Left lobe of liver (tissue), 2 donors: ENCODE data around the gene ARID5B. TPM values are rescaled to one million over a fixed set of nuclear protein-coding genes. Genes with fewer than 3 reads are reported as not detected.

Experiments
- ATAC-seq: fragments of 200-7000 bp; cut with Tn5 transposase; one replicate; pipeline ENCODE4 v1.9.1; 2020; ENCODE audit warnings: mild to moderate bottlenecking, moderate library complexity
- DNase-seq: peaks from one replicate; pipeline ENCODE4 v3.0.0-alpha.2; 2020; ENCODE audit warnings: low spot score
- total RNA-seq: library from RNA; stranded (reverse); gene quantifications from one replicate; pipeline ENCODE4 v1.2.1, GENCODE V29; 2021
- donor health status: DM: no; HTN: no; CAD: no; lungs with moderate emphysema.
- donor health status: DM: no; HTN: yes; CAD: no.

The ARID5B gene
- total RNA-seq, 1 donor from 2014 or later: 3.8 TPM

- DNase-seq (no peak), ATAC-seq (no peak)
Observed at GRCh38 chr10:62002753-62003152, 101.3 kb downstream of the ARID5B start.

- ATAC-seq: no peak
- DNase-seq: no peak
Observed at GRCh38 chr10:62004042-62004441, 102.5 kb downstream of the ARID5B start.

DNA sequence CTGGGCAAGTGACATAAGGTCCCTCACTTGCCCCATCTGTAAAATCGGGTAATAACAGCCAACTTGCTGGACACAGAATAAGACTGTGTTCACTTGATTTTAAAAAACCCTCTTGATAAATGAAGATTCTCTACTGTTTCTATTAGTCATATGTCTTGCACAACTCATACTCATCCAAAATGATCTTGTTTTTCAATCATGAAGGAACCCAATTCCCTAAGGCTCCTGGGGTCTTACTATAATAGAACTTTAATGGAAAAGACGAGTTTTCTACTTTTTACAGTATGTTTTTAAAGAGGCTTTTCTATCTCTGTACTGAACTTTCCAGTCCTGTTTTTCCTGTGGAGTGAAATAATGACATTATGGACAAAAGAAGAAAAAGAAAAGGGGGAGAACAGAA lies 103.8 kb downstream of the ARID5B start:
- DNase-seq (no peak), ATAC-seq (no peak)

DNA sequence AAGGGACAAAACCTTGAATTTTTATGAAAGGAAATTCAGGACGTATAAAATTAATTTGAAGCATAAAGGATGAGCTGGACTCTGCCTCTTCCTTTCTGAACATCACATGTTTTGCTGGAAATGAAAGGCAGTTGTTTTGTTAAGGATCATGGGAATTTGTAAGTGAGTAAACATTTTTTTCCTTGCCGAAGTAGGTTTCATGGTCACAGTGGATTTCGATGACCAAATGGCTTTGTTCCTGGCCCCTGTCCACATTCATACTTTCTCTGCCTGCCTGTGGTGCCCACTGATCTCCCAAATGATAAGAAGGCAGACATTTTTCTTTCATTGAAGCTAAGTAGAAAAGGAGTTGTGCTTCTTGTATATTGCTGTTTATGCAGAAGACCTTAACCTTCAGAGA lies 104.2 kb downstream of the ARID5B start:
- DNase-seq (no peak), ATAC-seq (no peak)

DNA sequence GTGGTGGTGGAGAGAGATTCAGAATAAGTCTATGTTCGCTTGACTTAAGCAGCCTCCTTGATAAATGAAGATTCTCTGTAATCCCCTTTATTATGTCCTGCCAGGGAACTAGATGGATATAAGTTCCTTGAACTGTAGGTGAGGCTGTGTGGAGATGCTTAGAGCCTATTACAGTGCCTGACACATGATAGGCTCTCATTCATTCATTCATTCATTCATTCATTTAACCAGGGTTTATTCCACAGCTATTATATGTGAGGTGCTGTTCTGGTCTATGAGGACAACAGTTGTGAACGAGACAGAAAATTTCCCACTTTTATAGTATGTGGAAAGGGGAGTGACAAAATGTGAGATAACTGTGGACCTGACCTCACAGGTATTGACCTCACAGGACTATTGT lies 105.6 kb downstream of the ARID5B start:
- DNase-seq (no peak), ATAC-seq (no peak)

GRCh38 chr10:62008196-62008595 lies 106.7 kb downstream of the ARID5B start:
- DNase-seq: no peak

DNA sequence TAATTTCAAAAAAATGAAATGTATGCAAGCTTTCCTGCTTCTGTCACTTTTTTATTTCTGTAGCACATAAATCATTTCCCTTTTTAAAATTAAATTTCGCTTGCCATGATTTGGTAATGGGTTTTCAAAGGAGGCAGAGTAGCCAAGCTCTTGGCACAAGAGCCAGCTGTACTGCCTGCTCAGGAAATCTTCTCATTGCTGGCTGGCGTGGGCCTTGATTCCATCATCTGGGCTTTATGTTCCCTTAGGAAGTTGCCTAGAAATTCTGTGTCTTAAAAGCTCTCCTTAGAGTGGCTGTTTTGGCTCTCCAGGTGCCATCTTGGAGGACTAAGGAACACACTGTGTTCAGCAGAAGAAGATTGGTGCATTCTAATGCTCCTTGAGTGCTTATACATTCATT lies 107.4 kb downstream of the ARID5B start:
- ATAC-seq: no peak
- no peak for DNase-seq

More at GRCh38 chr10:62008196-62008595, 106.7 kb downstream of the ARID5B start:
- no peak for ATAC-seq

DNA sequence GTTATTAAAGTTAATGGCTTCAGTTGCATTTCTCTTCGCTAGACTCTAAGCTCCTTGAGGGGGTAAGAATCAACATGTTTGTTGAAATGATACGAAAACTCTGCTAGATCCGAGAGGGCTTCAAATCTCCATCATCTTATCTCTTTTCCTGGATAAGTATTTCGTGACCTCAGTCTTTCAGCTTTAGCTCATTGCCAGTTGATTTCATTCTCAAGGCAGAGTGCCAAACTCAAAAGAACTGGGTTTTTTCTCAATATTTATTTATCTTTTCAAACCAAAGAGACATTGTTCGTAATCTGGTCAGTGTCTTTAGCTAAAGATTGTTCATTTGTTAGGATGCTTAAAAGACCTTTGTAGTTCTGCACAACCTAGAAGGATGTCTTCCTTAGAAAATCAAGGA lies 108.9 kb downstream of the ARID5B start:
- DNase-seq (no peak), ATAC-seq (no peak)

DNA sequence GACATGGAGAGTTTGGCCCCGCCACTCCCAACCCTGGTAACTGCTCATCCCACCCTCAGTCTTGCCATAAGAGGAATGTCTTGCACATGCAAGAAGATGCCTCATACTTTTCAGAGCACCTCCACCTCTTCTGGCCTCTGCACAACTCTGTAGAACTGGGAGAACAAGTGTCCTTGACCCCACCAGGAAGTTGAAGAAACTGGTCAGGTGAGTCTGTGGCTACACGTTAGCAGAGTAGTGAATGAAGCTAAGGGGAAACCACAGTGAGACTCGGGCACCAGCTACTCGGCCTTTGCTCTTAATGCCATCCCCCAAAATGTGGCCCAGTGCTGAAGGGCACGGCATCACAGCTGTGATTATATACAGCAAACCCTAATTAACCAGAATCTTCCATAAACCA lies 110.1 kb downstream of the ARID5B start:
- DNase-seq: no peak
- ATAC-seq: no peak

GRCh38 chr10:62012318-62012717 lies 110.8 kb downstream of the ARID5B start:
- ATAC-seq (no peak), DNase-seq (no peak)

- DNase-seq: no peak
- no peak for ATAC-seq
Observed at GRCh38 chr10:62014510-62014909, 113.0 kb downstream of the ARID5B start.

- ATAC-seq (no peak), DNase-seq (no peak)
Observed at GRCh38 chr10:62015994-62016393, 114.5 kb downstream of the ARID5B start.

GRCh38 chr10:62016623-62017490 lies 115.4 kb downstream of the ARID5B start:
- ATAC-seq: no peak
- DNase-seq: no peak

DNA sequence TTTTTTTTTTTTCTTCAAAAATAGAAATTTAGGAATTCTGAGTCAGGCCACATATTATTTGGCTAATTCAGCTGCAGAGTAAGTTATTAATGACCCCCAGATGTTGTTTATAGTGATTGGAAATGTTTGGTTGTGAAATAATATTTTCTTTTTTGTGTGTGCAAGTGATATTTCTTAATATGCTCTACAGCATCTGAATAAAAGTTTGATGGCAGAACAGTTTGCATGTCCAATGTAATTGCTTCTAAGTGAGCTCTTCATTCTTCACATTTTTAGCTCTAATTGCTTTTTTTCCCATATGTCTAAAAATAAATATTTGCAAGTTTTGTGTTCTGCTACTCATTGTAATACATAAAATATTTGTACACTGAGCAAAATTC lies 116.0 kb downstream of the ARID5B start:
- ATAC-seq (no peak), DNase-seq (no peak)

GRCh38 chr10:62018131-62018911 lies 116.8 kb downstream of the ARID5B start:
- ATAC-seq (peak; percentile 16), DNase-seq (no peak)

GRCh38 chr10:62019013-62019684 lies 117.7 kb downstream of the ARID5B start:
- ATAC-seq: no peak
- no peak for DNase-seq

DNA sequence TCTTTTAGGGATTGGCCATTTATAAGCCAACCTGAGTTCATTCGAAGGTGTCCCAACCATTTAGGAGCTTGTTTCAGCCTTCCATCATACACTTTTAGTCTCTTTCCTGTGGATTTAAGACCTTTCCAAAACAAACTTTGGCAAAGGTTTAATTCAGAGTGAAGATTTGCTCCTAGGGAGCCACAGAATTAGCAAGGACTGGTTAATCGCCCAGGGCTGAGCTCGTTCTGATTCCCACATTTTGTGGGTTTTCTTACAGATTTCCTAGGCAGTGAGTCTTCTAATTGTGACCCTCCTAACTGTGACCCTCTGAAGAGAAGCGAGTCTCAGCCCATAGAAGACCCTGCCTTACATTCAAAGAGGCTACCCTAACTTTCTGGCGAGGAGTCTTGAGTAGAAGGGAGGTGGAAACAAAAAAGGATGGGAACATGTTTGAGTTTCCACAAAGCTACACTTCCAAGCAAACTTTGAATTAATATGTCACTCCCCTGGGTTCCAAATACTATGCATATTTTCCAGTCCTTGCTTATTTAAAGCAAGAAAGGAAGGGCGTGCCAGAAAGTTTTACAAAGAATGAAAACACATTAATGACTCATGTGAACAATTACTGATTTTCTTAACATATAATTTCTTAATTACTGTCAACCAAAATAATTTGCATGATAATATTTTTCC lies 118.3 kb downstream of the ARID5B start:
- ATAC-seq (no peak), DNase-seq (no peak)

GRCh38 chr10:62021128-62021665 lies 119.7 kb downstream of the ARID5B start:
- DNase-seq: no peak

GRCh38 chr10:62021978-62022802 lies 120.7 kb downstream of the ARID5B start:
- ATAC-seq: peak; percentile 74
- DNase-seq: peak; percentile 60

More at GRCh38 chr10:62021128-62021665, 119.7 kb downstream of the ARID5B start:
- no peak for ATAC-seq

GRCh38 chr10:62022830-62023229 lies 121.3 kb downstream of the ARID5B start:
- peak; percentile 67 for ATAC-seq
- DNase-seq: peak; percentile 57
